Activated naive CD4-positive, alpha-beta T cell treated with anti-CD3 and anti-CD28 coated beads, Interleukin-2, amount 50 U/mL, for 16 hours (primary cell): Measurements from ENCODE around the gene KYNU.
"Not testable (repeated sequence)": the region's sequence is repeated elsewhere in the genome, so short reads cannot be mapped to it uniquely, and the experiment has no call there.

Source experiments
- DNase-seq: peaks from one replicate; pipeline ENCODE4 v3.0.0-alpha.2; 2020

KYNU gene

GRCh38 chr2:143034292-143035074 is 157.0 kb downstream of the KYNU start:
- peak; percentile 47 for DNase-seq

- no peak for DNase-seq
Measured at GRCh38 chr2:143051465-143051864, 174.0 kb downstream of the KYNU start.

- not testable (repeated sequence) for DNase-seq
Measured at GRCh38 chr2:143053437-143053836, 176.0 kb downstream of the KYNU start.

- DNase-seq, result no peak
Measured at GRCh38 chr2:143056550-143056949, 179.1 kb downstream of the KYNU start.

- no peak for DNase-seq
Measured at GRCh38 chr2:143058851-143059250, 181.4 kb downstream of the KYNU start.

GRCh38 chr2:143063612-143064200 is 186.2 kb downstream of the KYNU start:
- no peak for DNase-seq

GRCh38 chr2:143068094-143068493 is 190.6 kb downstream of the KYNU start:
- DNase-seq, result no peak

- no peak for DNase-seq
Measured at GRCh38 chr2:143068509-143068908, 191.0 kb downstream of the KYNU start.

- no peak for DNase-seq
Measured at GRCh38 chr2:143070704-143071103, 193.2 kb downstream of the KYNU start.

- DNase-seq, result no peak
Measured at GRCh38 chr2:143071185-143071876, 193.9 kb downstream of the KYNU start.

- DNase-seq, result not testable (repeated sequence)
Measured at GRCh38 chr2:143074913-143075312, 197.4 kb downstream of the KYNU start.

GRCh38 chr2:143075711-143076110 is 198.2 kb downstream of the KYNU start:
- DNase-seq, result no peak

GRCh38 chr2:143078104-143078503 is 200.6 kb downstream of the KYNU start:
- no peak for DNase-seq

- DNase-seq, result no peak
Measured at GRCh38 chr2:143081616-143082015, 204.2 kb downstream of the KYNU start.

GRCh38 chr2:143083636-143084035 is 206.2 kb downstream of the KYNU start:
- no peak for DNase-seq

- no peak for DNase-seq
Measured at GRCh38 chr2:143084462-143084861, 207.0 kb downstream of the KYNU start.

- DNase-seq, result no peak
Measured at GRCh38 chr2:143085125-143085784, 207.8 kb downstream of the KYNU start.

- DNase-seq, result no peak
Measured at GRCh38 chr2:143087033-143087432, 209.6 kb downstream of the KYNU start.

- DNase-seq, result no peak
Measured at GRCh38 chr2:143088388-143088787, 210.9 kb downstream of the KYNU start.

GRCh38 chr2:143089520-143089919 is 212.1 kb downstream of the KYNU start:
- not testable (repeated sequence) for DNase-seq
